Sciatic nerve (tissue), 2 donors: ENCODE results near the gene MAP7. TPM values are rescaled to one million over a fixed set of nuclear protein-coding genes. Genes with fewer than 3 reads are reported as not detected.
"Not testable (repeated sequence)": the region's sequence is repeated elsewhere in the genome, so short reads cannot be mapped to it uniquely, and the experiment has no call there.

Experiments used
- ATAC-seq: fragments of 200-7000 bp; cut with Tn5 transposase; one replicate; pipeline ENCODE4 v1.9.1; 2020; ENCODE audit warnings: mild to moderate bottlenecking, moderate library complexity
- DNase-seq: peaks from one replicate; pipeline ENCODE4 v3.0.0-alpha.2; 2020; ENCODE audit warnings: low spot score
- intact Hi-C: fragments of 100-400 bp; cut with DNase I; formaldehyde crosslinking; loops from one replicate; pipeline ENCODE4 v1.14.2; 2022
- total RNA-seq: library from RNA; stranded (reverse); fragmentation: NEBNext Ultra II Directional; extraction: Animal tissue kit (Norgen Biotek cat#: 25700); gene quantifications from one replicate; pipeline ENCODE4 v1.2.1, GENCODE V29; 2021
- donor health status: DM: no; HTN: no; CAD: no.
- donor health status: DM: no; HTN: no; CAD: no.

The MAP7 gene
- total RNA-seq, 1 donor from 2014 or later = 1.2 TPM

- DNase-seq (no peak), ATAC-seq (no peak)
- intact Hi-C loops = no loop called here
Observed at GRCh38 chr6:136487759-136488425, 62.3 kb downstream of the MAP7 start.

GRCh38 chr6:136486357-136486756, 63.9 kb downstream of the MAP7 start:
- no peak for DNase-seq
- intact Hi-C loops = no loop called here
- no peak for ATAC-seq

DNA sequence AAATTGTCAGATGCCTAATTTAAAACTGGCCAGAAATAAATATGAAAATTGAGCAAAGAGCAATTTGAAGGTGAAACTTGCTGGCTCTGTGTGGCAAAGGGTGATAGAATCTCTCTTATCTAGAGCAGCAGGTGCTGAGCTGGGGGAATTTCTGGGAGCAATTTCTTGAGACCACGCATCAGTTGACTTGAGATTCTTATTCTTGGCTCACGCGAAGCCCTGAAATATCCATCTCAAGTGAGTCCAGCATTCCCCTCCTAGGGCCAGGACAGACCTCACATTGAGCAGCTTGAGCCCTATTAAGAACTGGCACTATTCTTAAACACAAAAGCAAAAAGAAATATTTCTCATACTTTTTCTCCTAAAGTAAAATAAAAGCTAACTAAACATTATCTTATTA, 66.3 kb downstream of the MAP7 start:
- DNase-seq (no peak), ATAC-seq (no peak)
- intact Hi-C loops = no loop called here

DNA sequence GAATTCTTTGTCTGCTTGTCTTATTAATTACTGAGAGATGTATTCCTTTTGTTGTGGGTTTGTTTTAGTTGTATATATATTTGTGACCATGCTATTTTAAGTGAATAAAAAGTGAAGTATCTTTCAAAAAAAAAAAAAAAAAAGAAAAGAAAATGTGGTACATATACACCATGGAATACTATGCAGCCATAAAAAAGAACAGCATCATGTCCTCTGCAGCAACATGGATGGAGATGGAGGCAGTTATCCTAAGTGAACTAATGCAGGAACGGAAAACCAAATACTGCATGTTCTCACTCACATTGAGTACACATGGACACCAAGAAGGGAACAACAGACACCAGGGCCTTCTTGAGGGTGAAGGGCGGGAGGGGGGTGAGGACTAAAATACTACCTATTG, 67.2 kb downstream of the MAP7 start:
- ATAC-seq, intact Hi-C loops: not testable (repeated sequence)

GRCh38 chr6:136477548-136477947, 72.7 kb downstream of the MAP7 start:
- intact Hi-C loops = no loop called here
- no peak for ATAC-seq
- no peak for DNase-seq

More for the DNA sequence above, 67.2 kb downstream of the MAP7 start:
- DNase-seq = not testable (repeated sequence)

DNA sequence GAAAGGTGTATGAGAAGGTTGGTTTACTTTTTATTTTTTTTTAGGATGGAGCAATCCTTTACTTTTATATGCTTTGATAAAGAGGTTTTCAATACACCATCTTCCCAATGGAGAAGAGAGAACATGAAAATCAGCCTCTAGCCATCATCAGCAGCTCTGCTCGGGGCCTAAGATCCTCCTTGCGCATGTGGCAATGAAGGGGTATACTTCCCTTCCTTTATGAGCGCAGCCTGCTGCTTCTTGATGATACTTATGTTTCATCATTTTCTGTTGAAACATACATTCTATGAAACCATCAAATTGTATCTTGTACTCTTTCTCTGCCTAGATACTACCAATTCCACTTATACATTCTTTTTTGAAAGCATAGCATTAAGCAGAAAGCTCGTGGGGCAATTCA, 74.5 kb downstream of the MAP7 start:
- ATAC-seq = no peak
- no peak for DNase-seq
- intact Hi-C loops = no loop called here

DNA sequence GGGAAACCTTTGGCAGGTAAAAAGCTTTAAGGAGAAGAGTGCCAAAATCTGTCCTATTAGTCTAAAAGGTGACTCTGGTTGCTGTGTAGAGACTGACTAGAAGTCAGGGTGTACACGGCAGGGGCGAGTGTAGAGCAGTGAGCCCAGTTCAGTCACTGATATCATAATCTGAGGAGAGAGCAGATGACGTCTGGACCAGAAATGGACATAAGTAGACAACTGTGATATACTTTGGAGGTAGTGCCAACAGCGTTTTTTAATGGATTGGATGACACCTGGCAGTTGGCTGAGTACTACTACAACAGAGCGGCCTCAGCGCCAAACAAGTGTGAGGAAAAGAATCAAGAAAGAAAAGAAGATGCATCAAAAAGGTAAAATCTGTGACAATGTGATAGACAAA, 76.0 kb downstream of the MAP7 start:
- intact Hi-C loops = no loop called here

DNA sequence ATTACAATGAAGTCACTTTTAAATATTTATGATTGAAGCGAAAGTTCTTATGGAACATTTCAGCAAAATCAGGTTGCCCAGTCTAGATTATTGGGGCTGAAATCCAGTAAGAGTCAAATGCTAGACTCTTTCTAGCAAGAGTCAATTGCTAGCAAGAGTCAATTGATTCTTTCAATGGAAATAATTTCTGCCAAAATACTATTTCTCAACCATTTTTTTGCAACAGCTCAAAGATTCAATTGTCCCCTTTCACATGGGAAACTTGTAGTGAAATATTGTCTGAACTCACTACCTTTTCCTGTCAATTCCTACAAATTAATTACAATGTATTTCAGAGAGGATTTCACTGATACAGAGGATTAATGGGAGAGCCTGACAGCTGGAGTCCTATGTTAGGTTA, 78.3 kb downstream of the MAP7 start:
- ATAC-seq = no peak

More for the DNA sequence above, 76.0 kb downstream of the MAP7 start:
- DNase-seq (no peak), ATAC-seq (no peak)

GRCh38 chr6:136471372-136471771, 78.8 kb downstream of the MAP7 start:
- intact Hi-C loops = no loop called here
- DNase-seq (no peak), ATAC-seq (no peak)

More for the DNA sequence above, 78.3 kb downstream of the MAP7 start:
- intact Hi-C loops = no loop called here
- no peak for DNase-seq

DNA sequence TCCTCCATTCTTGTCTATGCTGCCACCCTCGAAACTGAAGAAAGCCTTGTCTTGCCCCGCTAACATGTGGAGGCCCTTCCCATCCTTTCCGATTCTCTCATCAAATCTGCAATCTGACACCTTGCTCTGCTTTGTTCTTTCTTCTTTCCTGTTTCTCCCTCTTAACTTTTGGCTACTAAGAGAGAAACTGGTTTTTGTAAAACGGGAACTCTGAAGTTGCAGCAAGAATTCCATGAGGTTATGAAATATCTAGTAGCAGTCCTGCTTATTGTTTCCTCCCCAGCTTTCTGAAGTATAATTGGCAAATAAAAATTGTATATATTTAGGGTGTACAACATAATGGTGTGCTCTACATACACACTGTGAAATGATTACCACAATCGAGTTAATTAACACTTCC, 80.2 kb downstream of the MAP7 start:
- intact Hi-C loops = no loop called here
- no peak for DNase-seq
- no peak for ATAC-seq

GRCh38 chr6:136469154-136469553, 81.1 kb downstream of the MAP7 start:
- intact Hi-C loops = no loop called here
- no peak for ATAC-seq
- DNase-seq = no peak

DNA sequence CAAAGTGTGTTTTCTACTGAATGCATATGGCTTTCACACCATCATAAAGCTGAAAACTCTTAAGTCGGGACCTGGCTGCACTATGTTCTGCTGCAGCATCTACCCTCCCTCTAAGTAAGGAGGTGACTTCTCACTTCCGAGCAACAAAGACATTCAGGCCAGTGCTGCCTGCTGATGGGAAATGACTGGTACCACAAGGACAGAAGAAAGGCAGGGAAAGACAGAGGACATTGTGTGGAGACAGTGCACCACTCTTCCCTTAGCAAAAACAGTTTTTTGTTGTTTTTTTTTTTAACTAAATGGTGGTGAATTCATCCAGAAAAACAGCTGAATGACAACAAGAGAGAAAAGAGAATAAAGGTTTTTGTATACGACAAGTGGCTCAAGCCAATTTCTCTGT, 81.5 kb downstream of the MAP7 start:
- intact Hi-C loops = no loop called here
- ATAC-seq = no peak
- DNase-seq = no peak

GRCh38 chr6:136467186-136467585, 83.0 kb downstream of the MAP7 start:
- ATAC-seq = no peak
- intact Hi-C loops = no loop called here

DNA sequence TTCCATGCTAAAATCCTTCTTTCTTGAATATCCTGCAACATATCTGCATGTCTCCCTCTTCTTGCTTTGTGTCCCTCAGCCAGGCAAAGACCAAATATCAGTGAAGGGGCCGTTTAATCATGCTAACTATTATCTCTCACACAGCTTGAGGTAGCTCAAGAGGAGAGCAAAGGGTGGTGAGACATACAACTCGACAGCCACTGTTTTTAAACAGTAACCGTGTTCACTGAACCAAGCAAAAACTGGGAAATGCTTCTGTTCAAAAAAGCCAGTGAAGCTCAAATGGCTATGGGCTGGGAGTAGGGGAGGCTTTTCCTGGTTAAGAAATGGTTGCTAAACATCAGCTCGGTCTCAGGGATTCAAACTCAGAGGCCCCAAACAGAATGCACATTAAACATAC, 83.4 kb downstream of the MAP7 start:
- intact Hi-C loops = no loop called here
- DNase-seq = no peak
- ATAC-seq = no peak

More at GRCh38 chr6:136467186-136467585, 83.0 kb downstream of the MAP7 start:
- DNase-seq = no peak

GRCh38 chr6:136465766-136466303, 84.4 kb downstream of the MAP7 start:
- intact Hi-C loops = no loop called here
- no peak for DNase-seq
- ATAC-seq = no peak

DNA sequence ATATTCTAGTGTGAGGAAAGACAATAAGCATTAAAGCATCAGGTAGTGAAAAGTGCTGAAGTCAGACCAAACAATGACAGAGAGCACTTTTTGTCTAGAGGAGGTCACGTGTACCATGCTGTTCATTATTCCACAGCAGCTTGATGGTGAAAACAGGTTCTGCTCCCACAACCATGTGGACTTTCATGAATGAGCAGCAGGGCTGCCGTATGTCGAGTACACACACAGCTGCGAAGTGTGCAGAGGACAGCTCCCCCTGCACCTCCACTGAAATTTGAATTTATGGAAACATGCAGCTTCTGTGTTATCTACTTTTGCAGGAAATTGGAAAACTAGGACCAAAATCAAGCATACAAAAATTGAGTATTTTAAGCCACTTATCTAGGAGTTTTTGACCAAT, 85.3 kb downstream of the MAP7 start:
- ATAC-seq = no peak

DNA sequence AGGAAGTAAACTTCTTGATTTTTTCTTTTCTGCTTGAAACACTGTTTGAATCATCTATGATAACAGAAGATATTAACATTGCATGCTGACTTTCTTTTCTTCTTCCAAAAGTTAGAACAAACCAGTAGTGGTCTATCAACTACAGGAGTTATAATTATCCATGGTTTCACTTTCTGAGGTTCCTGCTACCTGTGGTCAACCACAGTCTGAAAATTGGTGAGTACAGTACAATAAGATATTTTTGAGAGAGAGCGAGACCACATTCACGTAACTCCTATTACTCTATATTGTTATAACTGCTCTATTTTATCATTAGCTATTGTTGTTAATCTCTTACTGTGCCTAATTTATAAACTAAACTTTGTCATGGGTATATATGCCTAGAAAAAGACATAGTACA, 86.1 kb downstream of the MAP7 start:
- intact Hi-C loops = no loop called here
- ATAC-seq = no peak
- DNase-seq = no peak

More for the DNA sequence above, 85.3 kb downstream of the MAP7 start:
- intact Hi-C loops = no loop called here
- DNase-seq = no peak

DNA sequence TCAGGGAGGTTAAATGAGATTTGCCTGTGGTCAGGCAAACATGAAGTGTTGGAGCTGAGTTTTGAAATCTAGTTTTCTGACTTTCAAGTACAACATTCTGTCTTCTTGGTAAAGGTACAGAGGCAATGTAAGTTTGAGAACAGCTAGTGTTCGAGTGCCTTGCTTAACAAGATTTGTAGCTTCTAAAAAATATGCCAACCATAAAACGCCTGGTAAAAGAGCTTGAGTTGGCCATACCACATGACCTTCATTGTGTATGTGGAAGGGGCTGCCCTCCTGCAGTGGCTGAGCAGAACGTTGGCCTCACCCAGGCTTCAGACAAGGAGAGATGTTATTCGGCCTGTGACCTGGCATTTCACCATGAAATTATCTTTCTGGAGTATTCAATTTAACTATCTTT, 86.5 kb downstream of the MAP7 start:
- intact Hi-C loops = no loop called here
- DNase-seq (no peak), ATAC-seq (no peak)

DNA sequence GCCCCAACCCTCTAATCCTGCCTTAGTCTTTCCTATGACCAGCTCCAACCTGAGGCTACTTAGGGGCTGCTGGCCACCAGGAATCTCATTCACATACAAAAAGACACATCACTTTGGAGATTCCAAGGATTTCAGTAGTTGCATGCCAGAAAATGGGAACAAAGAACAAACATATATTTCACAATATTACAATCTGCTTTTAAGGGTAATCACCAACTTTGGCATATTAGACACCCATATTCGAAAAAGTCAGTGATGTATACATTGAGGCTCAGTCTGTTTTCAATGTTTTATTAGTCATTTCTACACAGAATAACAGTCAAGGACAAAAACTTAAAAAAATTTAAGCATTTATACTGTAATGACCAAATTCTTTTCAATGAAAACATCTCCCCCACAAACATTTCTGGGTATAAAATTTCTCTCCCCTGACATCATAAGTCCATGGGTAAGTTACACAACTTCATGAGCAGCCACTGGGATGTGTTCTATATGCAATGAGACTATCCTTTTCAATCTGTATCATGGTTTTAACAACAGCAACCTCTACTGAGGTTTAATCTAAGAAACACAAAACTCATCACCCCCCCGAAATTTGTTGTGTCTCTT, 103.5 kb downstream of the MAP7 start:
- DNase-seq = no peak
- ATAC-seq = no peak
- intact Hi-C loops = no loop called here

- no peak for ATAC-seq
- no peak for DNase-seq
- intact Hi-C loops = no loop called here
Observed at GRCh38 chr6:136446145-136446544, 104.1 kb downstream of the MAP7 start.

DNA sequence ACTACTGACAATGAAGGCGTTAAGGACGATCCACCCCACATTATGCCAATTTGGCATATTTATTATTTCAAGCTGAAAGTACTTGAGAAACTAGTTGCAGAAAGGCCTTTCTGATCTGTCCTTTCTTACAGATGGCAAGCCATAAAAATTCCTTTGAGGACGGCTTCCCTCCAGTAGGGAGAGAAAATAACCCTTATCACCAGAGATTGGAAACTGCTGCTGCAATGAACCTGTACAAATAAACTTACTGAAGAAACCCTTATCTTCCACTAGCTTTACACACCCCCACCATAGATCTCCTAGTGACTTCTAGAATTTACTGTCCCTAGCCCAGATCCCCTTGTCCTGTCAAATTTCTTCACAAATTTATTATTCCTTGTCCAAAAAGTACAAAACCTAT, 105.2 kb downstream of the MAP7 start:
- DNase-seq (no peak), ATAC-seq (no peak)

More for the DNA sequence above, 105.2 kb downstream of the MAP7 start:
- intact Hi-C loops = no loop called here
